ENCODE measurements around the gene CRMP1. TPM values are rescaled to one million over a fixed set of nuclear protein-coding genes. Genes with fewer than 3 reads are reported as not detected.

Gene CRMP1
- total RNA-seq, 1 donor: under 0.01 TPM

DNA sequence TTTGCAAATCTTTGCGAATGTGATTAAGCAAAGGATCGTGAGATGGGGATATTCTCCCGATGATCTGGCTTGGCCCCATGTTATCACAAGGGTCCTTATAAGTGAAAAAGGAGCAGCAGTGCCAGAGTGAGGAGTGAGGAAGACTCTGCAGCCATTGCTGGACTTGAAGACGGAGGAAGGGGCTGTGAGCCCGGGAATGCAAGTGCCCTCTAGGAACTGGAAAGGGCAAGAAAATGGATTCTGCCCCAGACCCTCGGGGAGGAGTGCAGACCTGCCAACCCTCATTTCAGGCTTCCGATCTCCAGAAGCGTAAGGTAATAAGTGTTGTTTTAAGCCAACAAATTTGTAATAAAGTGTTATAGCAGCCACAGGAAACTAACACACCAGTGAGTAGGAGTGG, 105.6 kb downstream of the CRMP1 start:
- Histone ChIP-seq H3K27ac (ENCODE audit: low read depth, low read length) (no peak overlapping the region), H3K4me1 (ENCODE audit: insufficient read depth, low read length) (peaks cover 13% of the 10 kb centered on the region), H3K27me3 (ENCODE audit: insufficient read depth, low read length) (no peaks in the 10 kb centered on the region), H3K9me3 (ENCODE audit: low read depth, low read length) (no peaks in the 10 kb centered on the region), H3K36me3 (ENCODE audit: insufficient read depth, low read length) (peaks cover 54% of the 10 kb centered on the region), H2AFZ (ENCODE audit: low read length) (no peak overlapping the region), H3K4me2 (ENCODE audit: insufficient read depth, low read length) (no peak overlapping the region), H3K79me2 (ENCODE audit: insufficient read depth, low read length) (no peaks in the 10 kb centered on the region), H4K20me1 (ENCODE audit: insufficient read depth, low read length) (peaks cover 26% of the 10 kb centered on the region), H3K4me3 (ENCODE audit: insufficient read depth, low read length) (no peak overlapping the region)
- peak; percentile 58 for DNase-seq (ENCODE audit: insufficient read length, low spot score, missing footprints)
- TF ChIP-seq, protein P1, sequence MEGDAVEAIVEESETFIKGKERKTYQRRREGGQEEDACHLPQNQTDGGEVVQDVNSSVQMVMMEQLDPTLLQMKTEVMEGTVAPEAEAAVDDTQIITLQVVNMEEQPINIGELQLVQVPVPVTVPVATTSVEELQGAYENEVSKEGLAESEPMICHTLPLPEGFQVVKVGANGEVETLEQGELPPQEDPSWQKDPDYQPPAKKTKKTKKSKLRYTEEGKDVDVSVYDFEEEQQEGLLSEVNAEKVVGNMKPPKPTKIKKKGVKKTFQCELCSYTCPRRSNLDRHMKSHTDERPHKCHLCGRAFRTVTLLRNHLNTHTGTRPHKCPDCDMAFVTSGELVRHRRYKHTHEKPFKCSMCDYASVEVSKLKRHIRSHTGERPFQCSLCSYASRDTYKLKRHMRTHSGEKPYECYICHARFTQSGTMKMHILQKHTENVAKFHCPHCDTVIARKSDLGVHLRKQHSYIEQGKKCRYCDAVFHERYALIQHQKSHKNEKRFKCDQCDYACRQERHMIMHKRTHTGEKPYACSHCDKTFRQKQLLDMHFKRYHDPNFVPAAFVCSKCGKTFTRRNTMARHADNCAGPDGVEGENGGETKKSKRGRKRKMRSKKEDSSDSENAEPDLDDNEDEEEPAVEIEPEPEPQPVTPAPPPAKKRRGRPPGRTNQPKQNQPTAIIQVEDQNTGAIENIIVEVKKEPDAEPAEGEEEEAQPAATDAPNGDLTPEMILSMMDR (IDR thresholded peaks at IDR 0.05; ENCODE audit: extremely low read depth, low read depth, low read length): no peak

GRCh38 chr4:5785806-5786680, 106.8 kb downstream of the CRMP1 start:
- no peaks in the 10 kb centered on the region for H3K9me3 ChIP-seq (ENCODE audit: low read depth, low read length)
- H3K27me3 ChIP-seq (ENCODE audit: insufficient read depth, low read length): no peaks in the 10 kb centered on the region
- peak; percentile 87 for DNase-seq (ENCODE audit: insufficient read length, low spot score, missing footprints)
- no peak overlapping the region for H3K4me3 ChIP-seq (ENCODE audit: insufficient read depth, low read length)
- H2AFZ ChIP-seq (ENCODE audit: low read length): no peak overlapping the region
- H3K36me3 ChIP-seq (ENCODE audit: insufficient read depth, low read length): peaks cover 51% of the 10 kb centered on the region
- H3K79me2 ChIP-seq (ENCODE audit: insufficient read depth, low read length): peaks cover 1% of the 10 kb centered on the region
- H3K4me2 ChIP-seq (ENCODE audit: insufficient read depth, low read length): peak overlapping the region; percentile 3
- peak overlapping the region; percentile 84 for H3K27ac ChIP-seq (ENCODE audit: low read depth, low read length)
- peaks cover 13% of the 10 kb centered on the region for H3K4me1 ChIP-seq (ENCODE audit: insufficient read depth, low read length)
- H4K20me1 ChIP-seq (ENCODE audit: insufficient read depth, low read length): peaks cover 26% of the 10 kb centered on the region
- TF ChIP-seq, protein P1 (IDR thresholded peaks at IDR 0.05; ENCODE audit: extremely low read depth, low read depth, low read length): no peak

GRCh38 chr4:5784960-5785611, 107.8 kb downstream of the CRMP1 start:
- TF ChIP-seq, protein P1 (IDR thresholded peaks at IDR 0.05; ENCODE audit: extremely low read depth, low read depth, low read length): peak; percentile 17
- no peaks in the 10 kb centered on the region for H3K9me3 ChIP-seq (ENCODE audit: low read depth, low read length)
- peaks cover 57% of the 10 kb centered on the region for H3K36me3 ChIP-seq (ENCODE audit: insufficient read depth, low read length)
- H3K79me2 ChIP-seq (ENCODE audit: insufficient read depth, low read length): peaks cover 10% of the 10 kb centered on the region
- H3K4me1 ChIP-seq (ENCODE audit: insufficient read depth, low read length): peaks cover 13% of the 10 kb centered on the region
- H4K20me1 ChIP-seq (ENCODE audit: insufficient read depth, low read length): peaks cover 30% of the 10 kb centered on the region
- H2AFZ ChIP-seq (ENCODE audit: low read length): no peak overlapping the region
- peak overlapping the region; percentile 84 for H3K27ac ChIP-seq (ENCODE audit: low read depth, low read length)
- no peak for DNase-seq (ENCODE audit: insufficient read length, low spot score, missing footprints)
- H3K4me3 ChIP-seq (ENCODE audit: insufficient read depth, low read length): no peak overlapping the region
- no peaks in the 10 kb centered on the region for H3K27me3 ChIP-seq (ENCODE audit: insufficient read depth, low read length)
- H3K4me2 ChIP-seq (ENCODE audit: insufficient read depth, low read length): peak overlapping the region; percentile 3

GRCh38 chr4:5784021-5784420, 108.9 kb downstream of the CRMP1 start:
- Histone ChIP-seq H3K4me1 (ENCODE audit: insufficient read depth, low read length) (peaks cover 13% of the 10 kb centered on the region), H3K27ac (ENCODE audit: low read depth, low read length) (no peak overlapping the region), H3K4me2 (ENCODE audit: insufficient read depth, low read length) (no peak overlapping the region), H4K20me1 (ENCODE audit: insufficient read depth, low read length) (peaks cover 23% of the 10 kb centered on the region), H3K4me3 (ENCODE audit: insufficient read depth, low read length) (no peak overlapping the region), H3K9me3 (ENCODE audit: low read depth, low read length) (no peaks in the 10 kb centered on the region), H3K27me3 (ENCODE audit: insufficient read depth, low read length) (no peaks in the 10 kb centered on the region), H3K79me2 (ENCODE audit: insufficient read depth, low read length) (peaks cover 12% of the 10 kb centered on the region), H3K36me3 (ENCODE audit: insufficient read depth, low read length) (peaks cover 50% of the 10 kb centered on the region), H2AFZ (ENCODE audit: low read length) (no peak overlapping the region)
- TF ChIP-seq, protein P1 (IDR thresholded peaks at IDR 0.05; ENCODE audit: extremely low read depth, low read depth, low read length): no peak
- DNase-seq (ENCODE audit: insufficient read length, low spot score, missing footprints): no peak
